ENCODE measurements around the gene MYCBPAP.

MYCBPAP gene

GRCh38 chr17:50578173-50578572 lies 69.9 kb downstream of the MYCBPAP start:
- Histone ChIP-seq H3K36me3 (no peaks in the 10 kb centered on the region), H3K27me3 (peaks cover 18% of the 10 kb centered on the region), H3K4me1 (ENCODE audit: control insufficient read depth in 1 of 2, insufficient read depth in 1 of 2, low read depth in 1 of 2, low read length in 1 of 2) (no peaks in the 10 kb centered on the region), H3K9me3 (no peaks in the 10 kb centered on the region), H3K4me3 (ENCODE audit: low read depth in 1 of 2, low read length in 1 of 2) (no peak overlapping the region), H3K27ac (no peak overlapping the region)
- no peak for TF ChIP-seq CTCF (IDR thresholded peaks at IDR 0.05)

GRCh38 chr17:50579399-50579798 lies 71.2 kb downstream of the MYCBPAP start:
- H3K9me3 ChIP-seq = no peaks in the 10 kb centered on the region
- H3K27me3 ChIP-seq = peaks cover 26% of the 10 kb centered on the region
- H3K27ac ChIP-seq = no peak overlapping the region
- no peaks in the 10 kb centered on the region for H3K4me1 ChIP-seq (ENCODE audit: control insufficient read depth in 1 of 2, insufficient read depth in 1 of 2, low read depth in 1 of 2, low read length in 1 of 2)
- no peaks in the 10 kb centered on the region for H3K36me3 ChIP-seq
- TF ChIP-seq CTCF (IDR thresholded peaks at IDR 0.05) = no peak
- no peak overlapping the region for H3K4me3 ChIP-seq (ENCODE audit: low read depth in 1 of 2, low read length in 1 of 2)

- no peaks in the 10 kb centered on the region for H3K9me3 ChIP-seq
- no peaks in the 10 kb centered on the region for H3K36me3 ChIP-seq
- H3K4me1 ChIP-seq (ENCODE audit: control insufficient read depth in 1 of 2, insufficient read depth in 1 of 2, low read depth in 1 of 2, low read length in 1 of 2) = no peaks in the 10 kb centered on the region
- TF ChIP-seq CTCF (IDR thresholded peaks at IDR 0.05) = no peak
- H3K4me3 ChIP-seq (ENCODE audit: low read depth in 1 of 2, low read length in 1 of 2) = no peak overlapping the region
- H3K27ac ChIP-seq = no peak overlapping the region
- H3K27me3 ChIP-seq = peaks cover 26% of the 10 kb centered on the region
Measured at GRCh38 chr17:50580646-50581045, 72.4 kb downstream of the MYCBPAP start.
